HEK293 (cell line): Measurements from ENCODE around the gene RTL1.
A peak's percentile ranks its signal among the peaks of the same experiment; 100 is the strongest.

ENCODE experiments used
- CTCF ChIA-PET: fragments of 350-600 bp; formaldehyde crosslinking; extraction: SDS; loops from one replicate; lab custom pipeline; 2021; ENCODE audit warnings: antibody characterized with exemption; lab: Yijun Ruan, JAX
- POLR2A ChIA-PET: fragments of 300-600 bp; formaldehyde crosslinking; extraction: SDS; loops from one replicate; lab custom pipeline; 2020; ENCODE audit warnings: antibody characterized with exemption, inconsistent platforms; lab: Yijun Ruan, JAX
- H3K27ac ChIP-seq: fragments of 200-500 bp; sonication (Bioruptor generic); 2 replicates; pipeline ENCODE4 v1.5.1; 2014; ENCODE audit warnings: low read depth, low read length, control low read depth, inconsistent platforms; ENCODE audit errors: extremely low read depth
- H3K36me3 ChIP-seq, 2 experiments: fragments of 200-500 bp in 1 of 2; sonication (Bioruptor generic) in 1 of 2; 1 replicate in 1 of 2; 2 replicates in 1 of 2; pipeline ENCODE4 v1.5.1; 2014 to 2017; ENCODE audit warnings: inconsistent platforms in 2 of 2, low read length in 2 of 2; ENCODE audit not compliant: control insufficient read depth in 2 of 2, insufficient read depth in 1 of 2
- H3K4me1 ChIP-seq: fragments of 200-500 bp; sonication (Bioruptor generic); 2 replicates; pipeline ENCODE4 v1.5.1; 2014; ENCODE audit warnings: mild to moderate bottlenecking, low read length, inconsistent platforms; ENCODE audit not compliant: control insufficient read depth, insufficient read depth
- H3K4me3 ChIP-seq: 2 replicates; pipeline ENCODE4 v1.5.1; 2011; ENCODE audit warnings: low read depth, mild to moderate bottlenecking, control low read depth, low read length, moderate library complexity
- H3K9me3 ChIP-seq: fragments of 200-500 bp; sonication (Bioruptor generic); 2 replicates; pipeline ENCODE4 v1.5.1; 2014; ENCODE audit warnings: low read depth, low read length, inconsistent platforms; ENCODE audit not compliant: control insufficient read depth, insufficient read depth
- CTCF ChIP-seq: fragments of 450-650 bp; formaldehyde crosslinking; IDR thresholded peaks from 2 replicates; pipeline ENCODE4 v1.5.1; 2016; ENCODE audit warnings: missing biosample characterization, missing genetic modification characterization
- KLF16 ChIP-seq: fragments of 450-650 bp; formaldehyde crosslinking; IDR thresholded peaks from 2 replicates; pipeline ENCODE4 v1.5.1; 2017; ENCODE audit warnings: missing biosample characterization, missing genetic modification characterization
- WT1 ChIP-seq: fragments of 450-650 bp; formaldehyde crosslinking; IDR thresholded peaks from 2 replicates; pipeline ENCODE4 v1.5.1; 2016; ENCODE audit warnings: missing biosample characterization, missing genetic modification characterization
- ZNF155 ChIP-seq: fragments of 450-650 bp; formaldehyde crosslinking; IDR thresholded peaks from 2 replicates; pipeline ENCODE4 v1.5.1; 2016; ENCODE audit warnings: missing biosample characterization, missing genetic modification characterization
- ZNF157 ChIP-seq: fragments of 450-650 bp; formaldehyde crosslinking; IDR thresholded peaks from 2 replicates; pipeline ENCODE4 v1.5.1; 2016; ENCODE audit warnings: missing biosample characterization, missing genetic modification characterization
- ZNF174 ChIP-seq: fragments of 450-650 bp; formaldehyde crosslinking; IDR thresholded peaks from 2 replicates; pipeline ENCODE4 v1.5.0; 2017; ENCODE audit warnings: missing biosample characterization, mild to moderate bottlenecking, missing genetic modification characterization
- ZNF175 ChIP-seq: fragments of 450-650 bp; formaldehyde crosslinking; IDR thresholded peaks from 2 replicates; pipeline ENCODE4 v1.5.1; 2016; ENCODE audit warnings: missing biosample characterization, missing genetic modification characterization
- ZNF266 ChIP-seq: fragments of 450-650 bp; formaldehyde crosslinking; IDR thresholded peaks from 2 replicates; pipeline ENCODE4 v1.5.1; 2016; ENCODE audit warnings: missing biosample characterization, missing genetic modification characterization, low read depth
- ZNF366 ChIP-seq: fragments of 450-650 bp; formaldehyde crosslinking; conservative IDR thresholded peaks from 2 replicates; pipeline ENCODE4 v1.5.1; 2016; ENCODE audit warnings: missing biosample characterization, missing genetic modification characterization
- ZNF654 ChIP-seq: fragments of 450-650 bp; formaldehyde crosslinking; IDR thresholded peaks from 2 replicates; pipeline ENCODE4 v1.5.1; 2016; ENCODE audit warnings: low read depth, missing biosample characterization, missing genetic modification characterization

RTL1 gene

GRCh38 chr14:100902295-100903133 lies 1.0 kb downstream of the RTL1 start:
- ChIA-PET CTCF (interaction anchor here (0.6 to 2.9 kb wide), 5 partner anchors 46 to 518 kb away, joined by 3 to 12 read pairs (median 4); no protein-coding TSS in a partner anchor), POLR2A (no interaction called here)

GRCh38 chr14:100901391-100902183 lies 1.9 kb downstream of the RTL1 start:
- H3K9me3 ChIP-seq, result no peaks in the 10 kb centered on the region
- H3K27ac ChIP-seq, result no peak overlapping the region
- no peak for TF ChIP-seq ZNF266
- no peak for TF ChIP-seq ZNF174 (tag by site-specific recombination)
- no peak for TF ChIP-seq ZNF157 (tag by site-specific recombination)
- no peak for TF ChIP-seq KLF16 (tag by site-specific recombination)
- TF ChIP-seq CTCF, result no peak
- no peak for TF ChIP-seq ZNF155 (tag by site-specific recombination)
- H3K36me3 ChIP-seq, result no peaks in the 10 kb centered on the region
- ChIA-PET CTCF (interaction anchor here (0.6 to 2.9 kb wide), 7 partner anchors 45 to 517 kb away, joined by 3 to 12 read pairs (median 4); no protein-coding TSS in a partner anchor), POLR2A (no interaction called here)
- no peaks in the 10 kb centered on the region for H3K4me1 ChIP-seq
- no peak overlapping the region for H3K4me3 ChIP-seq

More at GRCh38 chr14:100902295-100903133, 1.0 kb downstream of the RTL1 start:
- H3K9me3 ChIP-seq, result no peaks in the 10 kb centered on the region
- no peaks in the 10 kb centered on the region for H3K4me1 ChIP-seq
- H3K36me3 ChIP-seq, result no peaks in the 10 kb centered on the region
- H3K4me3 ChIP-seq, result no peak overlapping the region
- no peak for TF ChIP-seq ZNF366 (tag by site-specific recombination)
- no peak for TF ChIP-seq WT1 (tag by site-specific recombination)
- peak; percentile 13; the same call in 1 of the 2 replicates for TF ChIP-seq ZNF654 (tag by site-specific recombination)
- TF ChIP-seq, all 188 proteins: peak for 1
- H3K27ac ChIP-seq, result no peak overlapping the region

- Histone ChIP-seq H3K4me3 (no peak overlapping the region), H3K9me3 (no peaks in the 10 kb centered on the region), H3K4me1 (no peaks in the 10 kb centered on the region), H3K36me3 (no peaks in the 10 kb centered on the region), H3K27ac (no peak overlapping the region)
- TF ChIP-seq CTCF (peak; percentile 56; the same call in 1 of the 2 replicates), ZNF175 (tag by site-specific recombination) (no peak), ZNF654 (tag by site-specific recombination) (0 out of 2 replicates have a peak, but pooled peaks have one; percentile 20)
- CTCF ChIA-PET, result interaction anchor here (0.6 to 2.9 kb wide), 7 partner anchors 44 to 516 kb away, joined by 3 to 12 read pairs (median 5); no protein-coding TSS in a partner anchor
- POLR2A ChIA-PET, result no interaction called here
Measured at GRCh38 chr14:100900837-100901390, 2.6 kb downstream of the RTL1 start.
